Measurements from ENCODE around the gene IGFBP6. TPM values are rescaled to one million over a fixed set of nuclear protein-coding genes. Genes with fewer than 3 reads are reported as not detected.
"Not testable (repeated sequence)": the region's sequence is repeated elsewhere in the genome, so short reads cannot be mapped to it uniquely, and the experiment has no call there.

IGFBP6 gene
- total RNA-seq, 1 donor from 2014 or later = 102 TPM

- DNase-seq (ENCODE audit: low read depth) = no peak
- TF ChIP-seq CTCF (conservative IDR thresholded peaks at IDR 0.05; ENCODE audit: low read depth, low read length) = no peak
- no peak within 1 kb of the TSS for H3K4me3 ChIP-seq (ENCODE audit: low read depth, low read length)
These were observed 5.7 kb downstream of the IGFBP6 start, which contains the start of gene SOAT2 for GRCh38 chr12:53102883-53103807. Gene SOAT2 (plus strand): TSS chr12:53103486. CDS start chr12:53103578, 92 bp downstream.

- DNase-seq (ENCODE audit: low read depth) = no peak
- H3K4me3 ChIP-seq (ENCODE audit: low read depth, low read length) = no peak overlapping the region
- TF ChIP-seq CTCF (conservative IDR thresholded peaks at IDR 0.05; ENCODE audit: low read depth, low read length) = no peak
These were observed 6.4 kb downstream of the IGFBP6 start for GRCh38 chr12:53103860-53104305.

- TF ChIP-seq CTCF (conservative IDR thresholded peaks at IDR 0.05; ENCODE audit: low read depth, low read length) = no peak
- no peak overlapping the region for H3K4me3 ChIP-seq (ENCODE audit: low read depth, low read length)
- no peak for DNase-seq (ENCODE audit: low read depth)
These were observed 7.8 kb downstream of the IGFBP6 start for GRCh38 chr12:53105256-53105655.

- H3K4me3 ChIP-seq (ENCODE audit: low read depth, low read length) = no peak overlapping the region
- no peak for TF ChIP-seq CTCF (conservative IDR thresholded peaks at IDR 0.05; ENCODE audit: low read depth, low read length)
- DNase-seq (ENCODE audit: low read depth) = no peak
These were observed 8.4 kb downstream of the IGFBP6 start for GRCh38 chr12:53105712-53106439.

GRCh38 chr12:53107122-53107521 lies 9.7 kb downstream of the IGFBP6 start:
- H3K4me3 ChIP-seq (ENCODE audit: low read depth, low read length) = no peak overlapping the region
- DNase-seq (ENCODE audit: low read depth) = no peak
- no peak for TF ChIP-seq CTCF (conservative IDR thresholded peaks at IDR 0.05; ENCODE audit: low read depth, low read length)

- not testable (repeated sequence) for DNase-seq (ENCODE audit: low read depth); H3K4me3 ChIP-seq (ENCODE audit: low read depth, low read length)
These were observed 15.0 kb downstream of the IGFBP6 start for GRCh38 chr12:53112431-53112830.

GRCh38 chr12:53113136-53113705 lies 15.8 kb downstream of the IGFBP6 start:
- no peak overlapping the region for H3K4me3 ChIP-seq (ENCODE audit: low read depth, low read length)
- DNase-seq (ENCODE audit: low read depth) = no peak
- no peak for TF ChIP-seq CTCF (conservative IDR thresholded peaks at IDR 0.05; ENCODE audit: low read depth, low read length)

All from epithelial cell of proximal tubule (primary cell).